PC-3 (cell line): ENCODE measurements around the gene SPEF1. TPM values are rescaled to one million over a fixed set of nuclear protein-coding genes. Genes with fewer than 3 reads are reported as not detected.

Source experiments
- ATAC-seq: fragments of 200-7000 bp; cut with Tn5 transposase; 2 replicates; pipeline ENCODE4 v1.9.1; 2020; ENCODE audit warnings: mild to moderate bottlenecking, moderate library complexity
- BruUV-seq: library from RNA; stranded (reverse); fragments of 400-500 nt; replicated peaks from 2 replicates; lab custom pipeline; 2021; lab: Mats Ljungman, UMichigan
- CTCF ChIA-PET: fragments of 300-600 bp; sonication (Branson Sonifier 250); formaldehyde crosslinking; loops from one replicate; lab custom pipeline; 2022; ENCODE audit warnings: antibody characterized with exemption; lab: Charles Lee
- POLR2A ChIA-PET: fragments of 300-600 bp; sonication (Branson Sonifier 250); formaldehyde crosslinking; loops from one replicate; lab custom pipeline; 2022; ENCODE audit warnings: antibody characterized with exemption; ENCODE audit not compliant: unreplicated experiment; lab: Charles Lee
- DNase-seq: peaks from one replicate; pipeline ENCODE4 v3.0.0-alpha.2; 2015
- H2AFZ ChIP-seq: fragments of 300-600 bp; sonication (generic); 2 replicates; pipeline ENCODE4 v1.6.0; 2016; ENCODE audit warnings: antibody characterized with exemption, low read length
- H3F3A ChIP-seq: fragments of 300-600 bp; sonication (generic); one replicate; pipeline ENCODE4 v1.6.0; 2017; ENCODE audit warnings: antibody characterized with exemption, low read length, control low read depth, mild to moderate bottlenecking; ENCODE audit not compliant: unreplicated experiment
- H3K27ac ChIP-seq: fragments of 300-600 bp; sonication (generic); 2 replicates; pipeline ENCODE4 v1.5.1; 2016; ENCODE audit warnings: mild to moderate bottlenecking, low read length
- H3K27me3 ChIP-seq: fragments of 300-600 bp; sonication (generic); 2 replicates; pipeline ENCODE4 v1.6.1; 2016; ENCODE audit warnings: low read length, mixed read lengths
- H3K36me3 ChIP-seq: fragments of 300-600 bp; sonication (generic); 2 replicates; pipeline ENCODE4 v1.6.1; 2016; ENCODE audit warnings: low read depth, mixed run types, low read length, mixed read lengths
- H3K4me1 ChIP-seq: fragments of 300-600 bp; sonication (generic); 2 replicates; pipeline ENCODE4 v1.5.1; 2016; ENCODE audit warnings: low read length; ENCODE audit not compliant: insufficient read depth
- H3K4me2 ChIP-seq: fragments of 300-600 bp; sonication (generic); 2 replicates; pipeline ENCODE4 v1.6.0; 2016; ENCODE audit warnings: low read length
- H3K4me3 ChIP-seq: fragments of 300-600 bp; sonication (generic); 2 replicates; pipeline ENCODE4 v1.5.1; 2016; ENCODE audit warnings: mild to moderate bottlenecking, low read length, mixed read lengths
- H3K79me2 ChIP-seq: fragments of 300-600 bp; sonication (generic); 2 replicates; pipeline ENCODE4 v1.6.1; 2017; ENCODE audit warnings: low read length, mixed read lengths
- H3K9ac ChIP-seq: fragments of 300-600 bp; sonication (generic); 2 replicates; pipeline ENCODE4 v1.6.0; 2016; ENCODE audit warnings: mild to moderate bottlenecking, low read length
- H3K9me2 ChIP-seq: fragments of 300-600 bp; sonication (generic); replicated peaks from 2 replicates; pipeline ENCODE4 v1.6.1; 2016; ENCODE audit warnings: mixed run types, low read length, mixed read lengths
- H3K9me3 ChIP-seq: fragments of 300-600 bp; sonication (generic); 2 replicates; pipeline ENCODE4 v1.6.1; 2016; ENCODE audit warnings: low read length, mixed read lengths
- H4K20me1 ChIP-seq: fragments of 300-600 bp; sonication (generic); 2 replicates; pipeline ENCODE4 v1.6.1; 2016; ENCODE audit warnings: low read length, mixed read lengths
- CTCF ChIP-seq: fragments of 300-600 bp; sonication (generic); conservative IDR thresholded peaks from 2 replicates; pipeline ENCODE4 v1.5.1; 2017; ENCODE audit warnings: antibody characterized with exemption, low read depth, mild to moderate bottlenecking, low read length
- EZH2 ChIP-seq: fragments of 300-600 bp; sonication (generic); IDR thresholded peaks from one replicate; pipeline ENCODE4 v1.6.1; 2017; ENCODE audit warnings: antibody characterized with exemption, mild to moderate bottlenecking, low read length; ENCODE audit not compliant: unreplicated experiment
- EZH2phosphoT487 ChIP-seq: fragments of 300-600 bp; sonication (generic); IDR thresholded peaks from 2 replicates; pipeline ENCODE4 v1.6.1; 2018; ENCODE audit warnings: mild to moderate bottlenecking, antibody characterized with exemption, low read length, borderline replicate concordance
- intact Hi-C: fragments of 100-400 bp; cut with micrococcal nuclease; formaldehyde crosslinking; loops from 2 replicates; pipeline ENCODE4 v1.9.0; 2023
- total RNA-seq: library from RNA; depleted of rRNA; stranded (reverse); fragments of >200 nt; gene quantifications from 2 replicates; pipeline ENCODE4 v1.2.3, GENCODE V29; 2014

SPEF1 gene
- total RNA-seq, 1 experiment from 2014 or later = 2.0 TPM

- Histone ChIP-seq H3K27ac (no peak overlapping the region), H3K4me3 (no peak overlapping the region), H3F3A (no peaks in the 10 kb centered on the region), H3K9ac (no peak overlapping the region), H2AFZ (no peak overlapping the region), H3K9me2 (no peaks in the 10 kb centered on the region), H3K27me3 (no peaks in the 10 kb centered on the region), H3K9me3 (no peaks in the 10 kb centered on the region), H3K79me2 (no peaks in the 10 kb centered on the region), H3K36me3 (peaks cover 18% of the 10 kb centered on the region), H3K4me2 (no peak overlapping the region), H3K4me1 (no peaks in the 10 kb centered on the region), H4K20me1 (no peaks in the 10 kb centered on the region)
- DNase-seq (no peak), ATAC-seq (no peak)
- ChIA-PET CTCF (interaction anchor here (0.6 to 1.1 kb wide), 5 partner anchors 11 to 101 kb away, joined by 4 to 6 read pairs (median 5); partner anchors contain the start of gene SPEF1), POLR2A (interaction anchor here (0.6 kb wide), 1 partner anchor 12 kb away, joined by 4 read pairs; no protein-coding TSS in a partner anchor)
- no peak for TF ChIP-seq EZH2phosphoT487
- TF ChIP-seq CTCF = no peak
- TF ChIP-seq EZH2 = no peak
- intact Hi-C loops = loop anchor here (1.0 kb wide), 1 partner anchor 28 kb away; the partner anchor contains the start of gene SPEF1
- TSS peak; percentile 75 for BruUV-seq
Observed at GRCh38 chr20:3753501-3754275, 27.6 kb downstream of the SPEF1 start.

GRCh38 chr20:3753098-3753497 is 28.1 kb downstream of the SPEF1 start:
- intact Hi-C loops = loop anchor here (1.0 kb wide), 1 partner anchor 28 kb away; the partner anchor contains the start of gene SPEF1
- Histone ChIP-seq H3K36me3 (peaks cover 14% of the 10 kb centered on the region), H2AFZ (no peak overlapping the region), H3F3A (no peaks in the 10 kb centered on the region), H3K27me3 (no peaks in the 10 kb centered on the region), H3K4me1 (no peaks in the 10 kb centered on the region), H4K20me1 (no peaks in the 10 kb centered on the region), H3K27ac (no peak overlapping the region), H3K9ac (no peak overlapping the region), H3K9me2 (no peaks in the 10 kb centered on the region), H3K9me3 (no peaks in the 10 kb centered on the region), H3K79me2 (no peaks in the 10 kb centered on the region), H3K4me2 (no peak overlapping the region), H3K4me3 (no peak overlapping the region)
- ATAC-seq (peak; percentile 80), DNase-seq (peak; percentile 68)
- BruUV-seq = no TSS peak
- POLR2A ChIA-PET = no interaction called here
- TF ChIP-seq CTCF = peak; percentile 88
- no peak for TF ChIP-seq EZH2
- TF ChIP-seq EZH2phosphoT487 = no peak
- CTCF ChIA-PET = interaction anchor here (0.6 to 1.1 kb wide), 5 partner anchors 10 to 102 kb away, joined by 4 to 6 read pairs (median 5); partner anchors contain the start of gene SPEF1
